GM21529 (cell line): ENCODE measurements around the gene FOXJ2.
A peak's percentile ranks its signal among the peaks of the same experiment; 100 is the strongest.
"Not testable (repeated sequence)": the region's sequence is repeated elsewhere in the genome, so short reads cannot be mapped to it uniquely, and the experiment has no call there.

Experiments used
- ATAC-seq: cut with Tn5 transposase; IDR thresholded peaks from one replicate; pipeline ENCODE4 v1.9.1; 2021; ENCODE audit not compliant: unreplicated experiment

The FOXJ2 gene

GRCh38 chr12:8028267-8028666 lies 4.2 kb upstream of the FOXJ2 start:
- no peak for ATAC-seq

GRCh38 chr12:8030189-8030588 lies 2.3 kb upstream of the FOXJ2 start:
- no peak for ATAC-seq

DNA sequence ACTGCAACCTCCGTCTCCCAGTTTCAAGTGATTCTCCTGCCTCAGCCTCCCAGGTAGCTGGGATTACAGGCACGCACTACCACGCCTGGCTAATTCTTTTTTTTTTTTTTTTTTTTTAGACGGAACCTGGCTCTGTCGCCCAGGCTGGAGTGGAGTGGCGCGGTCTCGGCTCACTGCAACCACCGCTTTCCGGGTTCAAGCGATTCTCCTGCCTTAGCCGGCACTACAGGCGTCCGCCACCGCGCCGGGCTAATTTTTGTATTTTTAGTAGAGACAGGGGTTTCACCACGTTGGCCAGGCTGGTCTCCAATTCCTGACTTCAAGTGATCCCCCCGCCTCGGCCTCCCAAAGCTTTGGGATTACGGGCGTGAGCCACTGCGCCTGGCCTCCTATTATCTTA lies 1.5 kb upstream of the FOXJ2 start:
- not testable (repeated sequence) for ATAC-seq

DNA sequence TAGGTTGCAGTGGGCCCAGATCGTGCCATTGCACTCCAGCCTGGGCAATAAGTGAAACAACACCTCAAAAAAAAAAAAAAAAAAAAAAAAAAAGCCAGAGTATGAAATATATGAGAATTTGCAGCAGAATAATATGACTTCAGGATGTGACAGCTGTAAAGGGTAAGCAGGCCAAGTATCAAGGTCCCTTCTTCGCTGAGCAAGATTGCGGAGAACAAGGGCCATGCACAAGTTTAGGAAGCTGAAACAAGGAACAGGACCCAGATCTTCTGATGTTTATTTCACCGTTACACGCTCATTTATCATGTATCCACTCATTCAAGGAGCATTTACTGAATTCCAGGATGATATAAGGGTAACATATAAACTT lies 659 bp upstream of the FOXJ2 start:
- ATAC-seq, result no peak

DNA sequence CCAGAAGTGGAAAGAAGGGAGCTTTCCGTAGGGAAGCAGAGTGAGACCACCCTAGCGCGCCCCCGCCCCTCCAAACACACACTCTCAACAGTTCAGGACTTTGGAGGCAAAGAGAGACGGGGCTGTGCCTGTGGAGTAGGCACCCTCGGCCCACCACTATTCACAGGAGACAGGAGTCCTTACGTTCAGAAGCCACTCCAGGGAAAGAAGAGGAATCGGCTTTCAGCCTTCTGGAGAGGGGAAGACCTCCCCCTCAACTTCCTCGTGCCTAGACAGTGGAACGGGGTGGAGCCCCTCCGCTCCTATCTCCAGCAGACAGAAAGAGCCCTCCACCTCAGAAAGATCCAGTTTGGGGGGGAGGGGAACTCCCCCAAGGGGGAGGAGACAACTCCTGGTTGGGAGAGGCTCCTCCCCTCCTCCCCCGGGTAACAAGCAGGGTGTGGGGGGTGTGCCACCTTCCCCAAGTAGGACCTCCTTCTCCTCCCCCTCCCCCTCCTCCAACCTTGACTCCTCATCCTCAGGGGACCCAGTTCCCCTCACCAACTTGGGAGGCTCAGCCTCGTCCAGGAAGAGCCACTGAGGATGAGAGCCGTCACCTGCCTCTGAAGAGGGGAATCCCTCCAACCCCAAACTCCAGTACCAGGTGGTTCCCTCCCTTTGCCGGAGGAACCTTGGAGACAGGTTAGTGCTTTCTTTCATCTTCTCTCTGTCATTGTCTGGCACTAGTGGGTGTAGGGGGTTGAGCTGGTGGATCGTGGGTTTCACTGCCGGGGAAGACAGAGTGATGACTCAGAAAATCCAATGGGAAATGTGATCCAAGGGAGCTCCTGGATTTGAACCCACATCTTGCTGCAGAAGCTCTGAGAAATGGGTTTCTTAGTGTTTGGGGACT lies 883 bp downstream of the FOXJ2 start:
- peak; percentile 22 for ATAC-seq

- ATAC-seq, result no peak
Observed at GRCh38 chr12:8034802-8035201, 2.3 kb downstream of the FOXJ2 start.

- no peak for ATAC-seq
Observed at GRCh38 chr12:8035440-8036010, 3.0 kb downstream of the FOXJ2 start.

- no peak for ATAC-seq
Observed at GRCh38 chr12:8036346-8036745, 3.8 kb downstream of the FOXJ2 start.

DNA sequence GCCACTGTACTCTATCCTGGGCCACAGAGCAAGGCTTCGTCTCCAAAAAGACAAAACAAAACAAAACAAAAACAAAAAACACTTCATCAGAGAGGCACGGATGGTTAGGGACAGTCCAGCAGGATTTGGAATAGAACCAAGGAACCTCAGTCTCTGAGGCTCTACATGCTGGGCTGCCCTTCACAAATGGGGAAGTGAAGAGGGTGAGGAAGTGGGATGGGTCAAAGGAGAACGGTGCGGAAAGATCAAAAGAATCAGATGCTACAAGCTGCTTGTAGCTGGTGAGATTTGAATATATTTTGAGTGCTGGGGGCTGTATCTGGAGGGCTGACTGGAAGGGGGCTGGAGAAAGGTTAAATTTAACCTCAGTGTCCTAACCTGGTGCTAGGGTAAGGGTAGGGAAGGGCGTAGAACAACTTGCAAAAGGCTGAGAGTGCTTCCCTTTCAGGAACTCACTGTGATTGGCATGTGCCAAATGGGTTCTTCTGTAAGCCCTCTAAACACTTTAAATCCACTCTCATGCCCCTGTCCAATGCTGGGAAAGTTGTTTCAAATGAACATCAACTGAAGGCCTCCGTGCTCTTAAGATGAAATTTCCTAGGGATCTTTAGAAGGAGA lies 4.6 kb downstream of the FOXJ2 start:
- no peak for ATAC-seq

- ATAC-seq, result no peak
Observed at GRCh38 chr12:8037947-8038346, 5.4 kb downstream of the FOXJ2 start.

DNA sequence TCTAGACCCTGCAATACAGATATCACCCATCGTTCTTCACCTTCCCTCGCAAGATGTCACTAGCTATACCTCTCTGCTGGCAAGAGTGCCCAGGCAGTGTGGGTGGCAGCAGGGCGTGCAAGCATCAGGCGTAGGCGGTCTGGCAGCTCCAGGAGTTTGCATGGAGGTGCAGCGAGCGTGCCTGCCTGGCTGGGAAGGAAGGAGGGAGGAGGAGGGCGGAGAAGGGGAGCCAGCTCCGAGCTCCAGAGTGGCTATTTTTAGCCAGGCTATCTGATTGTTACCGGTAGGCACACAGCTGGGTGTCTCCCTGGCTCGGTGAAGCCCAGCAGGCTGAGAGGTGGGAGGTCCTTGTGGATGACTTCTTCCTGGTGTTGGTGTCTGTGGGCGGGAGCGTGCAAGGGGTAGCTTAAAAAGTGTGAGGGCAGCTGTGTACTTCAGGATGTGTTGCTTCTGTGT lies 6.2 kb downstream of the FOXJ2 start:
- no peak for ATAC-seq

DNA sequence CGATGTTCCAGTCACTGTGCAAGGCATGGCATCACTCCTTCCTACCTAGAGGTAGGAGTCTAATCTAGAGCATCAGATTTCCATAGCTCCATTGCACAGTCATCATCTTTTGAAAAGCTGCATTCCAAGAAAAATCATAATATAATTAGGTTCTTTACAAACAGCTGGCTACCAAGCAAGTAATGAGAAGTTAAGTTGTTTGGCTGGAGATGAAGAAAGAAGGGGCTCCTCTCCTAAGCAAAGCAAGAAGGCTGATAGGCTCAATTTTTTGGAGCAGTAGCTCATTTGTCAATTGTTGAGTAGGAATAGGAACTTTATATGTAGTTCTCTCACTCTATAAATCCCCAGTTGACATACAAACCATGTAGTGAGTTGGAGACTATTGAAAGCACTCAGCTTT lies 8.3 kb downstream of the FOXJ2 start:
- ATAC-seq, result no peak

DNA sequence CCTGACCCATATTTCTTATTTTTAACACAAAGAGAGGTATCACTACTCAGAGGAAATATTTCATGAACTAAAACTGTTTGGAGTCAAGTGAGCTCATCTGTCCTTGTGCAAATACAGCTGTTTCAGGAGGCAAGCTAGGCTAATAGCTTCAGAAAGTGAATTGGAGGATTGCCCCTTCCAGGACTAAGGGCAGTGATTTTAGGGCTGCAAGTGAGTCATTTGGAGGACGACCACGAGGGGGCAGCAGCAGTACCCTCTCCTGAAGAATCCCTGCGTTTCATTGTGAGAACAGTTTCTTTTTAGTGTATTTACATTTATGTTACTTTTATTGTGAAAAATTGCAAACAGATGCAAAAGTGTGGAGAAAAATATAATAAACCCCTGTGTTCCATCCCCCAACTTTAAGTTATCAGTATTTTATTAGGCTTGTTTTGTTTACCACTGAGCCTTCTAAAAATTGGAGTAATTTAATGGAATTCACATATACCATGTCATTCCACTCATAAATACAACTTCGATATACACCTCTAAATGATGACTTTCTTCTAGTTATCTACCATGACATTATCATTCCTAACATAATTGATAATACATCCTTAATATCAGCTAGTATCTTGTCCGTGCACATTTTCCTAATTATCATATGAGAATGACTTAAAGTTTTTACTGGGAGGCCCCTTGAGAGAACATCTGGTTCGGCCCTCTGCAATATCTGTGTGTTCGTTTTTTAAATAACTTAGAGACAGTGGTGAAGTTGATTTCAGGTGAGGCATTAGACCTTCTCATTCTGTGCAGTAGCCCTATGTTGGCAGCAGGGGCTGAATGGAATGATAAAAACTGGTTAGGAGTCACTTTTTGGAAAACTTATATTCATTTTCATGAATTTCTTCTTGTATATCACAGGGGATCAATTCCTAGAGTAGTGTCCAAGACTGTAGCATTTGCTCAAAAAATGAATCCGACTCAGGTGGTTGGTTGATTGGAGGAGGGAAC lies 13.7 kb downstream of the FOXJ2 start:
- peak; percentile 52 for ATAC-seq

DNA sequence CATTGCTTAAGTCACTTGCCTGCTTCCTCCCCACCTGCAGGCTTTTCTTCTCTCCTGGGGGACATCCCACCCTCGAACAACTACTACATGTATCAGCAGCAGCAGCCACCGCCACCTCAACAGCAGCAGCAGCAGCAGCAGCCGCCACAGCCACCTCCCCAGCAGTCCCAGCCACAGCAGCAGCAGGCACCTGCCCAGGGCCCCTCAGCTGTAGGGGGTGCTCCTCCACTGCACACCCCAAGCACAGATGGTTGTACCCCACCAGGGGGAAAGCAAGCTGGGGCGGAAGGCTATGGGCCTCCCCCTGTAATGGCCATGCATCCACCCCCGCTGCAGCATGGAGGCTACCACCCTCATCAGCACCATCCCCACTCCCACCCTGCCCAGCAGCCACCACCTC lies 15.3 kb downstream of the FOXJ2 start:
- ATAC-seq, result no peak

- no peak for ATAC-seq
Observed at GRCh38 chr12:8048906-8049305, 16.4 kb downstream of the FOXJ2 start.

GRCh38 chr12:8050600-8051250 lies 18.2 kb downstream of the FOXJ2 start:
- ATAC-seq, result no peak

DNA sequence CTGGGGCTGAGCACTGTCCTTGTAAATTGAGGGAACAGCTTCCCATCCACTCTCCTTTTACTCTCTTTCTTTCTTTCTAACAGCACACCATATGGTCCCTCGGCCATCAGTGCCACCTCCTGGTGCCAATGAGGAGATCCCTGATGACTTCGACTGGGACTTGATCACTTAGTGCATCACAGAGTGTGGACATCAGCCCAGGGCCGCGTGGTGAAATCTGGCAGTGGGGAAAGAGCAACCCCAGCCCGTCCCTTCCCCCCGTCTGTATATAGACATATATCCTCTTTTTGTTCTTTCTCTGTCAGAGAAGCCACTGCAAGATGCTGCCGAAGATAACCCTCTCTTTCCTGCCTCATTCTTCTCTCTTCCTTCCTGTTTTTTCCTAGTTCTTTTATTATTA lies 20.2 kb downstream of the FOXJ2 start:
- ATAC-seq, result no peak

DNA sequence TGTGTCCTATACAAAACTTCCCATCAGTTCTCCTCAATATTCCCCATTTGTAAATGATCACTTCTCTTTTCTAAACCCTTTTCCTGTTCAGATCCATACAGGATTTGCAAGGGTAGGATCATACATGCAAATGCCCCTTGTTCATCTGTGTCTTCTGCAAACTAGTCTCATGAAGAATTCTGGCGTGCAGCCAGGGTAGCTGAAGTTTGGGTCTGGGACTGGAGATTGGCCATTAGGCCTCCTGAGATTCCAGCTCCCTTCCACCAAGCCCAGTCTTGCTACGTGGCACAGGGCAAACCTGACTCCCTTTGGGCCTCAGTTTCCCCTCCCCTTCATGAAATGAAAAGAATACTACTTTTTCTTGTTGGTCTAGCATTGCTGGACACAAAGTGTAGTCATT lies 22.3 kb downstream of the FOXJ2 start:
- no peak for ATAC-seq

GRCh38 chr12:8057306-8057705 lies 24.8 kb downstream of the FOXJ2 start:
- no peak for ATAC-seq

- no peak for ATAC-seq
Observed at GRCh38 chr12:8057839-8058238, 25.3 kb downstream of the FOXJ2 start.
